ENCODE results near the gene NPTX2.

The NPTX2 gene

DNA sequence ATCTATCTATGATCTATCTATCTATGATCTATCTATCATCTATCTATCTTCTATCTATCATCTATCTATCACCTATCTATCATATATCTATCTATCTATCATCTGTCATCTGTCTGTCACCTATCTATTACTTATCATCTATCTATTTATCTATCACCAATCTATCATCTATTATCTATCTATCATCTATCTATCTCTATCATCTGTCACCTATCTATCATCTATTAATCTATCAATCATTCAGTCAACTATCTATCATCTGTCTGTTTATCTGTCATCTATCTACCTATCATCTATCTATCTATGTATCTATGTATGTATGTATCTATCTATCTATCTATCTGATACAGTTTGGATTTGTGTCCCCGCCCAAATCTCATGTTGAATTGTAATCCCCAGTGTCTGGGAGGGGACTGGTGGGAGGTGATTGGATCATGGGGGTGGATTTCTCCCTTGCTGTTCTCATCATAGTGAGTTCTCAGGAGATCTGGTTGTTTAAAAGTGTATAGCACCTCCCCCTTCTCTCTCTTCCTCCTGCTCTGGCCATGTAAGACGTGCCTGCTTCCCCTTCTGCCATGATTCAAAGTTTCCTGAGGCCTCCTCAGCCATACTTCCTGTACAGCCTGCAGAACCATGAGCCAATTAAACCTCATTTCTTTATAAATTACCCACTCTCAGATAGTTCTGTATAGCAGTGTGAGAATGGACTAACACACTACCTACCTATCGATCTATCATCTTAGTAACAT lies 37.6 kb downstream of the NPTX2 start:
- no peak for DNase-seq

DNA sequence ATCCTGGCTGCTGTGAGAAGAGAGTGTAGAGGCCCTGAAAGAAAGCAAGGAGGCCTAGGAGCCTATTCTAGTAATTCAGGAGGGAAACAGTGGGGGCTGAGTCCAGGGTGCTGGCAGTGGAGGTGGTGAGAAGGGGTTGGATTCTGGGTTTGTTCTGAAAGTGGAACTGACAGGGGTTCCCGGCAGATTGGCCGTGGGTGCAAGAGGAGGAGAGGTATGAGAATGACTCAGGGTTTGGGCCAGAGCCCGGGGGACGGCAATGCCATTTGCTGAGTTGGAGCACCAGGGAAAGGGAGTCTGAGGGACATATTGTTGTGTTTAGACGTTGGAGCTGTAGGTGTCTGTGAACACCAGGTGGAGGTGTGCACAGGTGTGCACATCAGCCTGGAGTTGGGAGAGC lies 38.5 kb downstream of the NPTX2 start:
- no peak for DNase-seq

DNA sequence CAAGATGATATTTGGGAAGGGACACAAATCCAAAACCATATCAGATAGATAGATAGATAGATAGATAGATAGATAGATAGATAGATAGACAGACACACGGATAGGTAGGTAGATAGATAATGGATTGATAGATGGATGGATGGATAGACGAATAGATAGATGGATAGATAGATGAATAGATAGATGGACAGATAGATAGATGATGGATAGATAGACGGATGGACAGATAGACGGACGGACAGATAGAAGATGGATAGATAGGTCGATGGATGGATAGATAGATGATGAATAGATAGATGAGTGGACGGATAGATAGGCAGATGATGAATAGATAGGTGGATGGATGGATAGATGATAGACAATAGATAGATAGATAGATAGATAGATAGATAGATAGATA lies 39.8 kb downstream of the NPTX2 start:
- DNase-seq, result no peak

DNA sequence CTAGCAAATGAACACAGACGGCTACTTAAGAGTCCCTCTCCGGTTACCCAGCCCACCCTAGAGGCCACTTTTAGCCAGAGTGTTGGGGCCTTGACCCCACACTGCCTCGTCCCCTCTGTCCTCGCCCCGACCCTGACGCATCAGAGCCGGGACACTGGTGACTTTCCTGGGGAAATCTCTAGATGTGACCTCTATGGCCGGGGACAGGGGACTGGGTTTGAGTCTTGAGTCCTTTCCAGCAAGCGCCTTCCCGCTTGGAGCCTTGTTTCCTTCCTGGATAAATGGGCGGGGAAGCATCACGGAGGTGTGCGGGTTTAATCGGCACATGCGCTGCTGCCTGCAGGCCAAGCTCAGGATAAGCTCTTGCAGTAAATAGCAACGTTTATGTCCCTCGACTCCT lies 40.7 kb downstream of the NPTX2 start:
- no peak for DNase-seq

DNA sequence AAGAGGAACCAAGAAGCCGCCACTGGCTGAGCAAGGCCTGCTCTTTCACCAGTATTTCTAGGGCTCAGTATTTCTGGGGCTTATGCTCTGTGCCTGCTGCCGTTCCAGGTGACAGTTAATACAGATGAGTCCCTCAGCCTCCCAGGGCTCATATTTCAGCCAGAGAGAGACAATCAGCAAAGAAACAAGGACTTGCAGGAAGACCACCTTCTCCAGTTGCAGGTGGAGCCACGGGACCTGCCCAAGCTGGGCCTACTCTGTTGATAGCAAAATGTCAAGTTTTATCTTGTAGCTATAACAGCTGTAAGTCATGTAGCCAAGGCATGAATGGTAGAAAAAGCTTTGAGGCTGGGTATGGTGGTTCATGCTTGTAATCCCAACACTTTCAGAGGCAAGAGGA lies 42.7 kb downstream of the NPTX2 start:
- no peak for DNase-seq

DNA sequence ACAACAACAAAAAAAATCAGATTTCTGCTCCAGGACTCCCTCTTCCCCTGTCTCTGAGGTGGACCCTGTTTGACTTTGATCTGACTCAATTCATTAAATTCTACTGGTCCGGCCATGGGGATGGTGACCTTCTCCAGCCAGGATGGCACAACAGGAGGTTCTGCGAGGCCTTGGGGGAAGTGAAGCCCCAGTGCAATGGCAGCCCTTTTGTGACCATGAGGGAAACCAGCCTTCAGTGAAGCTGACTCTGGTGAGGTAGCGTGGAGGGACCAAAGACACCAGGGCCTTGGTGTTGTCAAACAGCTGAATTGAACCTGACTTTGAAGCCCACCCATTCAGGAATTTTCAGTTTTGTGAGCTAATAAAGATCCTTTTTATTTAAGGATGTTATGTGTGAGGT lies 44.5 kb downstream of the NPTX2 start:
- DNase-seq, result no peak

DNA sequence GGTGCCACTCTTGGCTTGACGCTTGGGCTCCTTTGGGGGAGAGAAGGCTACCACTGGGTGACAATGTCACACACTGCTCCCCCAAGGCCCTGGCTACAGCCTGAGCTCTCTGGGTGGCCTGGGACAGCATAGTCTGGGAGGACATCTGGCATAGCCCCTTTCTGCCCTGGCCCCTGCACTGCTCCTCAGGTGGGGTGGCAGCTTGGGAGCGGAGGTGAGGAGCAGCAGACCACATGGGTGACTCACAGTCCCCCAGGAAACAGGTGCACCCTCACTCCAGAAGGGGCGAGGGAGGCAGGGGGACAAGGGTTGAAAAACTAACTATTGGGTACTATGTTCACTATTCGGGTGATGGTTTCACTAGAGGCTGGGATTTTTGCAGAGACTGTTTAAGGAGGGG lies 45.2 kb downstream of the NPTX2 start:
- no peak for DNase-seq

DNA sequence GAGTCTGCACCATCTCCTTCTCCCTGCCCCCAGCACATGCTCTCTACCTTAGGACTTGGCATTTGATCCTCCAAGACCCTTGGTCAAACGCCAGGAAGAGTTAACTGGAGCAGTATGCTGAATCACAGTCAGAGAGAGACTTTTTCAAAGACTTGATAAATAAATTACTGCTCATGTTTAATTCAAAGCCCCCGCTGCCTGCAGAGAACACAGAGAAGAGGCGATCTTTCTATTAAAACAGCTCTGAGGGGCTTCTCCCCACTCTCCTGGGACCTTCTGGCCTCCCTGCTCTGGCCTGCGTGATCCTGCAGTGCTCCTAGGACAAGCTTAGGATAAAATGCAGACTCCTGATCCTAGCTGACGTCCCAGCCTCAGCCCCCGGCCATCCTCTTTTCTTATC lies 47.8 kb downstream of the NPTX2 start:
- no peak for DNase-seq

DNA sequence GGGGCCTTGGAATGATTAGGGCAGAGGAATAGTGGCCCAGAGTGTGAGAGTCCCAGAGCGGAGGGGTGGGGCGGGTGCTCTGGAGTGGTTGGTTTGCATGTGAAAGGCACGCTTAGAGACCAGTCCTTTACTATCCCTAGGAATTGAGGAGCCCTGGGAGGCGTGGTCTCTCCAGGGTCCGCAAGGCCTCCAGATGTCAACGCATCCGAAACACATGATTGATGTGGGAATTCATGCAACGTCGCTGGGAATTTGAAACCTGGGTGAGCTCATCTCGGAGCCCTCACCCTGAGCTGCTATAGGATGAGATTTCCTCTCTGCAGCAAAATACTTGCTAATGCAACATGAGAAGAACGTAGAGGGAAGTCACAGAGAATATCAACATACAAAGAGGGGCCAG lies 51.2 kb downstream of the NPTX2 start:
- no peak for DNase-seq

DNA sequence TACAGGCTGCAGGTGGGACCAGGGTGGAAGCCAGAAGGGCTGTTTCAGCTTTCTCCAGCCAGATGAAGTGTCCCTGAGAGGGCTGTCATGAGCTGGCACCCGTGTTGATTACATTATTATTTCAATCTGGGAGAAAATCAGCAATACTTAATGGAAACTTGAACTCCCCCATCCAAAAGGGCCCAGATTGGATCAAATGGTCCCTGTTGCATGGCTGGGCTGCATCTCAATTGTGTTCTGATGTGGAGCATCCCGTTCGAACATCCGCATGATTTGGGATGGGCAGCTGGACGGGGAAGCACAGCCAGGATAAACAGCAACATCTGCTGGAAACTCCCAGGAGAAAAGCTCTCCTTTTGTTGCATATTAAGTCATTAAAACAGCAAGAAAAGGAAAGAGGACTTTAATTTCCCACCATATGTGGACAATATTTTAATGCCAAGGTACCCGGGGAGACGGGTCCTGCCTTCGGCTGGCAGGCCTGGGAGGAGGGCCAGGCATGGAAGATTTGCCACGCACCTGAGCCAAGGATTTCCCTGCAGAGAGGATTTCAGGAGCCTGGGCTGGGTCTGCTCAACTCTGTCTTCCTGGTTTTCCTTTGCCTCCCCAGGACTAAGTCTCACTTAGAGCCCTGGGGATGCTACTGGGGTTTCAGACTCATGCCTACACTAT lies 52.4 kb downstream of the NPTX2 start:
- DNase-seq, result no peak

DNA sequence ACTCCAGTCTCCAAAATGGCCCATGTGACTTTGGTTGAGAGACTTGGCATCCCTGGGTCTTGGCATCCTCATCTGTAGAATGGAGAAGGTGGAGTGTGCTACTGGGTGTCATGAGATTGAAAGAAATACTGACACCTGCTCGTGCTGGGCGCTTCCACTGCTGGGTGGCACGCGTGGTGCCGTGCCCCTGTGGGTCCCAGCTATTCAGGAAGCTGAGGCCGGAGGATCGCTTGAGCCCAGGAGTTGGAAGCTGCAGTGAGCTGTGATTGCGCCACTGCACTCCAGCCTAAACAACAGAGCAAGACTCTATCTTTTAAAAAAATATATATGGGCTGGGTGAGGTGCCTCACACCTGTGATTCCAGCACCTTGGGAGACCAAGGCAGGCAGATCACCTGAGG lies 53.1 kb downstream of the NPTX2 start:
- no peak for DNase-seq

DNA sequence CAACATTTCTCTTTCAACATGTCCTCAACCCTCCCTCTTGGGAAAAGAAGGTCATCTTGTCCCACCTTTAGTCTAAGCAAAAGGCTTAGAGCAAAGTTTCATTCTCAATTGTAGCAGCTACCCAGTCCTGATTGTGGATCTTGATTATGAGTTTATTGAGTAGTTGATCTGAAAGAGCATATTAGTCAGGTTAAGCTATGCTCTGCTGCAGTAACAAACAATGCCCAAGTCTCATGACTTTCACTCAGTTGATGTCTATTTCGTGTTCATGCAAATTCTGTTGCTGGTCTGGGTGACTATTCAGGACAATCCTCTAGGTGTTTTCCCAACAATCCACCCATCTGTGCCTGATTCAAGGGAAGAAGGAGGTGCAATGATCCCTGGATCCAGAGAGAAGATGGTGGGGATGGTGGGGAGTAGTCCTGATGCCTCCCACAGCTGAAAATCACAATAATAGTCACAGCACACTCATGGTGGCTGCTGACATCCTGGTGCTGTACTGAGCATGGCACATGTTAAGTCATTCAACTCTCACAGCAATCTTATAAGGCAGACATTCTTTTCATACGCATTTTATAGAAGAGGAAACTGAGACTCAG lies 54.7 kb downstream of the NPTX2 start:
- no peak for DNase-seq

DNA sequence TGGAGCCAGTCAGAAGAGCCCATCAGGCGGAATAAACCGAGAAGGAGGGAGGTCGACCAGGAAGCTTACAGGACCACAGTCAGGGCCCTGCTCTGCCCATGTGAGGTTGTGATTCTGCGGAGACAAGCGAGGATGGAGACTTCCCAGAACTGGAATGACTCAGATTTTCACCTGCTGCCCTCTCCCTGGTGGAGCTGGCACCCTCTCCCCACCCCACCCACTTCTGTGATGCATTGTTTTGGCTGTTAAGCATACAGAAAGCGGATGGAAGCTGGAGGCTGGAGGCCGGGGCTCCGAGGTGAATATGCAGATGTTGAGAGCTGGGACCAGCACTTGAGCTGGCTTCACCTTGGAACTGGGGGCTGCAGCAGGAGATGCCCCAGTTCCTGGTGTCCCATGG lies 57.4 kb downstream of the NPTX2 start:
- no peak for DNase-seq

DNA sequence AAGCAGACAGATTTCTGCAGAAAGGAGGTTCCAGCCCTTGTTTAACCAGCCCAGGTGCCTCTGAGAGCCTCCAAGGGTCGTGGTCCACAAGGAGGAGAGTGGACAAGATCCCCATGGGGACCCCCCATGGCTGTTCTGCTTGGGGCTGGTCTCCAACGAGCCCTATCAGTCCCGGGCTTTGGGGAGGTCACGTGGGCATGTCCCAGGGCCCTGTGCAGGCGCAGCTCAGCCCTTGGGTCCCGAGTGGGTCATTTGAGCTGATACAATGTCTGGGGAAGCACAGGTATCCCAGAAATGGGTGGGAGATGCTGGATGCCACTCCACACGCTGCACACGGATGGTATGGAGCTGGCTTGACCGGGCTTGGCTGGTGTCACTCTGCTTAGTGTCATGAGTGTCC lies 57.8 kb downstream of the NPTX2 start:
- no peak for DNase-seq

DNA sequence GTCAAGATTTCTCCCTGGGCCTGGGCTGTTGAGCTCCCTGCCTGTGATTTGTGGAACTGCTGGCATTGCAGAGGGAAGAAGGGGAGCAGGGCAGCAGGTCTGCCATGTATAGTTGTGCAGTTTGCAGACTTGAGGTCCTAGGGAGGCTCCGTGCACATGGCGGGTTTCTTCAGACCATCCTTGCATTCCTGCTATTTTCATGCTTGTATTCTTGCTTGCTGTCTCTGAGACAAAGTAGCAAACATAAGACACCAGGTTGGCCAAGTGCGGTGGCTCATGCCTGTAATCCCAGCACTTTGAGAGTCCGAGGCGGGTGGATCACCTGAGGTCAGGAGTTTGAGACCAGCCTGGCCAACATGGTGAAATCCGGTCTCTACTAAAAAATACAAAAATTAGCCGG lies 61.1 kb downstream of the NPTX2 start:
- DNase-seq, result no peak

All from midbrain (tissue), 1 donor.